SU-DHL-6 (cell line): ENCODE results near the gene GALNT17.

Experiments
- CTCF ChIP-seq: fragments of 200-600 bp; sonication (generic); IDR thresholded peaks from one replicate; pipeline ENCODE4 v1.5.1; 2017; ENCODE audit warnings: antibody characterized with exemption, mild to moderate bottlenecking, low read length, moderate library complexity; ENCODE audit not compliant: insufficient read depth, poor library complexity, severe bottlenecking
- EZH2phosphoT487 ChIP-seq: fragments of 200-600 bp; sonication (generic), shearing (Covaris generic); conservative IDR thresholded peaks from 2 replicates; pipeline ENCODE4 v1.6.1; 2018; ENCODE audit warnings: mild to moderate bottlenecking, antibody characterized with exemption, low read length, moderate library complexity, mixed read lengths

GRCh38 chr7:71384094-71384493 lies 252.2 kb downstream of the GALNT17 start:
- TF ChIP-seq CTCF (no peak), EZH2phosphoT487 (no peak)
